GM23338 (cell line): Measurements from ENCODE around the gene PTPRN2. TPM values are rescaled to one million over a fixed set of nuclear protein-coding genes. Genes with fewer than 3 reads are reported as not detected.

Experiments used
- ATAC-seq: fragments of 200-7000 bp; cut with Tn5 transposase; 3 replicates; pipeline ENCODE4 v1.9.1; 2020
- DNase-seq: peaks from one replicate; pipeline ENCODE4 v3.0.0-alpha.2; 2015; ENCODE audit warnings: low spot score
- H2AFZ ChIP-seq: fragments of 200-600 bp; sonication (generic); 2 replicates; pipeline ENCODE4 v1.8.0; 2016; ENCODE audit warnings: antibody characterized with exemption, mild to moderate bottlenecking, moderate library complexity
- H3F3A ChIP-seq: fragments of 200-600 bp; sonication (generic); replicated peaks from 2 replicates; pipeline ENCODE4 v1.8.0; 2017; ENCODE audit warnings: antibody characterized with exemption, mixed run types, low read depth
- H3K27ac ChIP-seq: fragments of 200-600 bp; sonication (generic); 2 replicates; pipeline ENCODE4 v1.6.1; 2016; ENCODE audit warnings: low read depth
- H3K27me3 ChIP-seq: fragments of 200-600 bp; sonication (generic); 2 replicates; pipeline ENCODE4 v1.8.0; 2016; ENCODE audit warnings: mild to moderate bottlenecking, mixed run types, moderate library complexity; ENCODE audit not compliant: insufficient read depth
- H3K36me3 ChIP-seq: fragments of 200-600 bp; sonication (generic); 2 replicates; pipeline ENCODE4 v1.8.0; 2016; ENCODE audit warnings: mild to moderate bottlenecking; ENCODE audit not compliant: insufficient read depth
- H3K4me1 ChIP-seq: fragments of 200-600 bp; sonication (generic); 2 replicates; pipeline ENCODE4 v1.8.0; 2016; ENCODE audit warnings: mild to moderate bottlenecking, moderate library complexity; ENCODE audit not compliant: insufficient read depth
- H3K4me2 ChIP-seq: fragments of 200-600 bp; sonication (generic); 2 replicates; pipeline ENCODE4 v1.7.1; 2017; ENCODE audit warnings: mixed run types
- H3K4me3 ChIP-seq: fragments of 200-600 bp; sonication (generic); 2 replicates; pipeline ENCODE4 v1.6.1; 2016; ENCODE audit warnings: mixed run types
- H3K79me2 ChIP-seq: fragments of 200-600 bp; sonication (generic); replicated peaks from 2 replicates; pipeline ENCODE4 v1.8.0; 2017; ENCODE audit warnings: mild to moderate bottlenecking; ENCODE audit not compliant: insufficient read depth
- H3K9me2 ChIP-seq: fragments of 200-600 bp; sonication (generic); 2 replicates; pipeline ENCODE4 v1.8.0; 2017; ENCODE audit not compliant: insufficient read depth
- H4K20me1 ChIP-seq: fragments of 200-600 bp; sonication (generic); replicated peaks from 2 replicates; pipeline ENCODE4 v1.8.0; 2017; ENCODE audit warnings: mild to moderate bottlenecking; ENCODE audit not compliant: insufficient read depth
- H3K27ac Mint-ChIP-seq: 2 replicates; pipeline ENCODE4 v1.8.0; 2020; ENCODE audit warnings: inconsistent platforms, mild to moderate bottlenecking, moderate library complexity, mixed read lengths
- H3K27me3 Mint-ChIP-seq: 3 replicates; pipeline ENCODE4 v1.8.0; 2022; ENCODE audit warnings: low read depth, mild to moderate bottlenecking, moderate library complexity, mixed read lengths, inconsistent platforms; ENCODE audit not compliant: insufficient read depth, poor library complexity
- H3K36me3 Mint-ChIP-seq: 3 replicates; pipeline ENCODE4 v1.8.0; 2021; ENCODE audit warnings: low read depth, mild to moderate bottlenecking, inconsistent platforms, moderate library complexity, mixed read lengths
- H3K4me1 Mint-ChIP-seq: 3 replicates; pipeline ENCODE4 v1.8.0; 2020; ENCODE audit warnings: mild to moderate bottlenecking, inconsistent platforms, mixed read lengths
- H3K4me3 Mint-ChIP-seq: 3 replicates; pipeline ENCODE4 v1.8.0; 2021; ENCODE audit warnings: moderate library complexity, mild to moderate bottlenecking, inconsistent platforms, mixed read lengths
- H3K9me3 Mint-ChIP-seq: 3 replicates; pipeline ENCODE4 v1.8.0; 2020; ENCODE audit warnings: moderate library complexity, mild to moderate bottlenecking, inconsistent platforms, mixed read lengths
- ETS1 ChIP-seq: IDR thresholded peaks from 2 replicates; pipeline ENCODE4 v1.6.1; 2016; ENCODE audit warnings: antibody characterized with exemption
- EZH2phosphoT487 ChIP-seq: fragments of 200-600 bp; sonication (generic); IDR thresholded peaks from one replicate; pipeline ENCODE4 v1.8.1; 2018; ENCODE audit warnings: antibody characterized with exemption; ENCODE audit not compliant: unreplicated experiment
- NANOG ChIP-seq: IDR thresholded peaks from 2 replicates; pipeline ENCODE4 v1.6.1; 2016; ENCODE audit warnings: antibody characterized with exemption, borderline replicate concordance
- POLR2AphosphoS5 ChIP-seq: IDR thresholded peaks from 2 replicates; pipeline ENCODE4 v1.6.1; 2016; ENCODE audit warnings: antibody characterized with exemption, low read depth
- polyA plus RNA-seq: library from polyadenylated mRNA; unstranded; fragments of >200 nt; fragmentation: Nextera tagmentation; extraction: Ambion mirVana; gene quantifications from 2 replicates; pipeline ENCODE4 v1.2.1, GENCODE V29; 2016
- total RNA-seq: library from RNA; depleted of rRNA; stranded (reverse); fragments of >200 nt; shearing (Covaris generic); gene quantifications from 2 replicates; pipeline ENCODE4 v1.2.3, GENCODE V29; 2014
- TF ChIP-seq, protein P1 (sequence below): fragments of 250-450 bp; sonication (Bioruptor Pico); IDR thresholded peaks from 2 replicates; pipeline ENCODE4 v1.5.0; 2020; ENCODE audit warnings: mild to moderate bottlenecking, moderate library complexity
- TF ChIP-seq, protein P2 (sequence below): IDR thresholded peaks from one replicate; pipeline ENCODE4 v1.6.1; 2018; ENCODE audit warnings: antibody characterized with exemption; ENCODE audit not compliant: unreplicated experiment

Gene PTPRN2
- total and polyA plus RNA-seq, 2 experiments from 2014 or later = 0.87 to 4.0 TPM

- TF ChIP-seq, protein P1, sequence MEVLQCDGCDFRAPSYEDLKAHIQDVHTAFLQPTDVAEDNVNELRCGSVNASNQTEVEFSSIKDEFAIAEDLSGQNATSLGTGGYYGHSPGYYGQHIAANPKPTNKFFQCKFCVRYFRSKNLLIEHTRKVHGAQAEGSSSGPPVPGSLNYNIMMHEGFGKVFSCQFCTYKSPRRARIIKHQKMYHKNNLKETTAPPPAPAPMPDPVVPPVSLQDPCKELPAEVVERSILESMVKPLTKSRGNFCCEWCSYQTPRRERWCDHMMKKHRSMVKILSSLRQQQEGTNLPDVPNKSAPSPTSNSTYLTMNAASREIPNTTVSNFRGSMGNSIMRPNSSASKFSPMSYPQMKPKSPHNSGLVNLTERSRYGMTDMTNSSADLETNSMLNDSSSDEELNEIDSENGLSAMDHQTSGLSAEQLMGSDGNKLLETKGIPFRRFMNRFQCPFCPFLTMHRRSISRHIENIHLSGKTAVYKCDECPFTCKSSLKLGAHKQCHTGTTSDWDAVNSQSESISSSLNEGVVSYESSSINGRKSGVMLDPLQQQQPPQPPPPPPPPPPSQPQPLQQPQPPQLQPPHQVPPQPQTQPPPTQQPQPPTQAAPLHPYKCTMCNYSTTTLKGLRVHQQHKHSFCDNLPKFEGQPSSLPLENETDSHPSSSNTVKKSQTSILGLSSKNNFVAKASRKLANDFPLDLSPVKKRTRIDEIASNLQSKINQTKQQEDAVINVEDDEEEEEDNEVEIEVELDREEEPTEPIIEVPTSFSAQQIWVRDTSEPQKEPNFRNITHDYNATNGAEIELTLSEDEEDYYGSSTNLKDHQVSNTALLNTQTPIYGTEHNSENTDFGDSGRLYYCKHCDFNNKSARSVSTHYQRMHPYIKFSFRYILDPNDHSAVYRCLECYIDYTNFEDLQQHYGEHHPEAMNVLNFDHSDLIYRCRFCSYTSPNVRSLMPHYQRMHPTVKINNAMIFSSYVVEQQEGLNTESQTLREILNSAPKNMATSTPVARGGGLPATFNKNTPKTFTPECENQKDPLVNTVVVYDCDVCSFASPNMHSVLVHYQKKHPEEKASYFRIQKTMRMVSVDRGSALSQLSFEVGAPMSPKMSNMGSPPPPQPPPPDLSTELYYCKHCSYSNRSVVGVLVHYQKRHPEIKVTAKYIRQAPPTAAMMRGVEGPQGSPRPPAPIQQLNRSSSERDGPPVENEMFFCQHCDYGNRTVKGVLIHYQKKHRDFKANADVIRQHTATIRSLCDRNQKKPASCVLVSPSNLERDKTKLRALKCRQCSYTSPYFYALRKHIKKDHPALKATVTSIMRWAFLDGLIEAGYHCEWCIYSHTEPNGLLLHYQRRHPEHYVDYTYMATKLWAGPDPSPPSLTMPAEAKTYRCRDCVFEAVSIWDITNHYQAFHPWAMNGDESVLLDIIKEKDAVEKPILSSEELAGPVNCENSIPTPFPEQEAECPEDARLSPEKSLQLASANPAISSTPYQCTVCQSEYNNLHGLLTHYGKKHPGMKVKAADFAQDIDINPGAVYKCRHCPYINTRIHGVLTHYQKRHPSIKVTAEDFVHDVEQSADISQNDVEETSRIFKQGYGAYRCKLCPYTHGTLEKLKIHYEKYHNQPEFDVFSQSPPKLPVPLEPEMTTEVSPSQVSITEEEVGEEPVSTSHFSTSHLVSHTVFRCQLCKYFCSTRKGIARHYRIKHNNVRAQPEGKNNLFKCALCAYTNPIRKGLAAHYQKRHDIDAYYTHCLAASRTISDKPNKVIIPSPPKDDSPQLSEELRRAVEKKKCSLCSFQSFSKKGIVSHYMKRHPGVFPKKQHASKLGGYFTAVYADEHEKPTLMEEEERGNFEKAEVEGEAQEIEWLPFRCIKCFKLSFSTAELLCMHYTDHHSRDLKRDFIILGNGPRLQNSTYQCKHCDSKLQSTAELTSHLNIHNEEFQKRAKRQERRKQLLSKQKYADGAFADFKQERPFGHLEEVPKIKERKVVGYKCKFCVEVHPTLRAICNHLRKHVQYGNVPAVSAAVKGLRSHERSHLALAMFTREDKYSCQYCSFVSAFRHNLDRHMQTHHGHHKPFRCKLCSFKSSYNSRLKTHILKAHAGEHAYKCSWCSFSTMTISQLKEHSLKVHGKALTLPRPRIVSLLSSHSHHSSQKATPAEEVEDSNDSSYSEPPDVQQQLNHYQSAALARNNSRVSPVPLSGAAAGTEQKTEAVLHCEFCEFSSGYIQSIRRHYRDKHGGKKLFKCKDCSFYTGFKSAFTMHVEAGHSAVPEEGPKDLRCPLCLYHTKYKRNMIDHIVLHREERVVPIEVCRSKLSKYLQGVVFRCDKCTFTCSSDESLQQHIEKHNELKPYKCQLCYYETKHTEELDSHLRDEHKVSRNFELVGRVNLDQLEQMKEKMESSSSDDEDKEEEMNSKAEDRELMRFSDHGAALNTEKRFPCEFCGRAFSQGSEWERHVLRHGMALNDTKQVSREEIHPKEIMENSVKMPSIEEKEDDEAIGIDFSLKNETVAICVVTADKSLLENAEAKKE (CRISPR knock-in tag) = no peak
Observed at GRCh38 chr7:157661611-157661975, 926.0 kb downstream of the PTPRN2 start (continued).

- Histone ChIP-seq H4K20me1 (no peaks in the 10 kb centered on the region), H3K4me3 (no peak overlapping the region), H3F3A (no peaks in the 10 kb centered on the region), H3K4me1 (no peaks in the 10 kb centered on the region), H3K4me2 (no peak overlapping the region), H3K9me2 (no peaks in the 10 kb centered on the region), H3K27me3 (no peaks in the 10 kb centered on the region), H3K27ac (no peak overlapping the region), H3K36me3 (no peaks in the 10 kb centered on the region), H3K79me2 (no peaks in the 10 kb centered on the region), H2AFZ (no peak overlapping the region)
- DNase-seq = no peak
- H3K4me1 Mint-ChIP-seq = no peaks in the 10 kb centered on the region
- H3K9me3 Mint-ChIP-seq = peaks cover 68% of the 10 kb centered on the region
- ATAC-seq = no peak
- H3K4me3 Mint-ChIP-seq = no peak overlapping the region
- H3K27me3 Mint-ChIP-seq = peaks cover 9% of the 10 kb centered on the region
- no peak overlapping the region for H3K27ac Mint-ChIP-seq
- H3K36me3 Mint-ChIP-seq = peaks cover 26% of the 10 kb centered on the region
- TF ChIP-seq EZH2phosphoT487 = no peak
- TF ChIP-seq NANOG = no peak
- TF ChIP-seq POLR2AphosphoS5 = no peak
- TF ChIP-seq ETS1 = no peak
- TF ChIP-seq, protein P2, sequence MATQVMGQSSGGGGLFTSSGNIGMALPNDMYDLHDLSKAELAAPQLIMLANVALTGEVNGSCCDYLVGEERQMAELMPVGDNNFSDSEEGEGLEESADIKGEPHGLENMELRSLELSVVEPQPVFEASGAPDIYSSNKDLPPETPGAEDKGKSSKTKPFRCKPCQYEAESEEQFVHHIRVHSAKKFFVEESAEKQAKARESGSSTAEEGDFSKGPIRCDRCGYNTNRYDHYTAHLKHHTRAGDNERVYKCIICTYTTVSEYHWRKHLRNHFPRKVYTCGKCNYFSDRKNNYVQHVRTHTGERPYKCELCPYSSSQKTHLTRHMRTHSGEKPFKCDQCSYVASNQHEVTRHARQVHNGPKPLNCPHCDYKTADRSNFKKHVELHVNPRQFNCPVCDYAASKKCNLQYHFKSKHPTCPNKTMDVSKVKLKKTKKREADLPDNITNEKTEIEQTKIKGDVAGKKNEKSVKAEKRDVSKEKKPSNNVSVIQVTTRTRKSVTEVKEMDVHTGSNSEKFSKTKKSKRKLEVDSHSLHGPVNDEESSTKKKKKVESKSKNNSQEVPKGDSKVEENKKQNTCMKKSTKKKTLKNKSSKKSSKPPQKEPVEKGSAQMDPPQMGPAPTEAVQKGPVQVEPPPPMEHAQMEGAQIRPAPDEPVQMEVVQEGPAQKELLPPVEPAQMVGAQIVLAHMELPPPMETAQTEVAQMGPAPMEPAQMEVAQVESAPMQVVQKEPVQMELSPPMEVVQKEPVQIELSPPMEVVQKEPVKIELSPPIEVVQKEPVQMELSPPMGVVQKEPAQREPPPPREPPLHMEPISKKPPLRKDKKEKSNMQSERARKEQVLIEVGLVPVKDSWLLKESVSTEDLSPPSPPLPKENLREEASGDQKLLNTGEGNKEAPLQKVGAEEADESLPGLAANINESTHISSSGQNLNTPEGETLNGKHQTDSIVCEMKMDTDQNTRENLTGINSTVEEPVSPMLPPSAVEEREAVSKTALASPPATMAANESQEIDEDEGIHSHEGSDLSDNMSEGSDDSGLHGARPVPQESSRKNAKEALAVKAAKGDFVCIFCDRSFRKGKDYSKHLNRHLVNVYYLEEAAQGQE = no peak
Observed at GRCh38 chr7:157660971-157661610, 926.5 kb downstream of the PTPRN2 start.
